LNCAP (cell line): ENCODE measurements around the gene INPP5E.

Experiments used
- CTCF ChIP-seq: fragments of 450-650 bp; IDR thresholded peaks from 2 replicates; pipeline ENCODE4 v1.5.1; 2017; ENCODE audit warnings: mild to moderate bottlenecking

INPP5E gene

GRCh38 chr9:136383436-136383835, 56.2 kb downstream of the INPP5E start:
- TF ChIP-seq CTCF: no peak

- no peak for TF ChIP-seq CTCF
Measured at GRCh38 chr9:136381966-136382513, 57.6 kb downstream of the INPP5E start.

GRCh38 chr9:136381311-136381710, 58.3 kb downstream of the INPP5E start:
- TF ChIP-seq CTCF: no peak

- no peak for TF ChIP-seq CTCF
Measured at GRCh38 chr9:136380381-136380780, 59.3 kb downstream of the INPP5E start.

GRCh38 chr9:136379891-136380290, 59.8 kb downstream of the INPP5E start:
- TF ChIP-seq CTCF: no peak

- TF ChIP-seq CTCF: no peak
Measured at GRCh38 chr9:136379401-136379800, 60.2 kb downstream of the INPP5E start.

GRCh38 chr9:136379003-136379287, 60.7 kb downstream of the INPP5E start:
- no peak for TF ChIP-seq CTCF
